ENCODE data around the gene NOTCH2. TPM values are rescaled to one million over a fixed set of nuclear protein-coding genes. Genes with fewer than 3 reads are reported as not detected.

NOTCH2 gene
- total and polyA plus RNA-seq, 7 donors: 2.8 to 88.9 (median 45.9) TPM

GRCh38 chr1:119908661-119909060 is 160.8 kb downstream of the NOTCH2 start:
- Histone ChIP-seq H3K4me3 (no peak overlapping the region), H3K9me3 (peaks cover 0 to 2% (median 0%) of the 10 kb centered on the region in 4 donors), H3K4me1 (no peaks in the 10 kb centered on the region), H3K27me3 (no peaks in the 10 kb centered on the region), H3K36me3 (peaks cover 0 to 10% (median 0%) of the 10 kb centered on the region in 4 donors), H3K27ac (no peak overlapping the region)
- no peak for TF ChIP-seq POLR2A (IDR thresholded peaks at IDR 0.05)
- no peak for TF ChIP-seq EP300 (IDR thresholded peaks at IDR 0.05)
- no peak for TF ChIP-seq POLR2AphosphoS5 (IDR thresholded peaks at IDR 0.05)
- no peak for TF ChIP-seq CTCF (IDR thresholded peaks at IDR 0.05)
- DNase-seq: no peak
- WGBS, 2 donors: 86 to 95% methylated on average over 3 of the region's 3 CpGs
- intact Hi-C loops (cut with DNase I): no loop called here

GRCh38 chr1:119906927-119907652 is 162.4 kb downstream of the NOTCH2 start:
- TF ChIP-seq POLR2AphosphoS5 (IDR thresholded peaks at IDR 0.05): peak in 1 of 4 donors; percentile 6
- no peak for TF ChIP-seq CTCF (IDR thresholded peaks at IDR 0.05)
- no peaks in the 10 kb centered on the region for H3K4me1 ChIP-seq
- DNase-seq: no peak
- 73 to 92% methylated on average over 4 of the region's 4 CpGs for WGBS, 2 donors
- H3K36me3 ChIP-seq: no peaks in the 10 kb centered on the region
- no peaks in the 10 kb centered on the region for H3K27me3 ChIP-seq
- intact Hi-C loops (cut with DNase I): no loop called here
- peaks cover 0 to 2% (median 0%) of the 10 kb centered on the region in 4 donors for H3K9me3 ChIP-seq
- no peak overlapping the region for H3K4me3 ChIP-seq
- no peak overlapping the region for H3K27ac ChIP-seq

- Histone ChIP-seq H3K4me3 (no peak overlapping the region), H3K4me1 (no peaks in the 10 kb centered on the region), H3K27ac (no peak overlapping the region), H3K36me3 (no peaks in the 10 kb centered on the region), H3K9me3 (peaks cover 0 to 2% (median 0%) of the 10 kb centered on the region in 4 donors), H3K27me3 (no peaks in the 10 kb centered on the region)
- DNase-seq: no peak
- intact Hi-C loops (cut with DNase I): no loop called here
- TF ChIP-seq CTCF (IDR thresholded peaks at IDR 0.05) (no peak), EP300 (IDR thresholded peaks at IDR 0.05) (no peak), POLR2AphosphoS5 (IDR thresholded peaks at IDR 0.05) (no peak), POLR2A (IDR thresholded peaks at IDR 0.05) (no peak)
These were observed 166.0 kb downstream of the NOTCH2 start for GRCh38 chr1:119903443-119903835.

- Histone ChIP-seq H3K4me3 (no peak overlapping the region), H3K27ac (no peak overlapping the region), H3K9me3 (peaks cover 0 to 2% (median 0%) of the 10 kb centered on the region in 4 donors), H3K36me3 (no peaks in the 10 kb centered on the region), H3K4me1 (no peaks in the 10 kb centered on the region), H3K27me3 (no peaks in the 10 kb centered on the region)
- no peak for DNase-seq
- TF ChIP-seq POLR2AphosphoS5 (IDR thresholded peaks at IDR 0.05): no peak
- 95% methylated on average over 4 of the region's 4 CpGs for WGBS, 2 donors
- intact Hi-C loops (cut with DNase I): no loop called here
These were observed 166.6 kb downstream of the NOTCH2 start for GRCh38 chr1:119902775-119903442.

GRCh38 chr1:119898981-119899720 is 170.3 kb downstream of the NOTCH2 start:
- DNase-seq: no peak
- Histone ChIP-seq H3K27me3 (no peaks in the 10 kb centered on the region), H3K9me3 (no peaks in the 10 kb centered on the region), H3K27ac (no peak overlapping the region), H3K4me3 (no peak overlapping the region), H3K4me1 (no peaks in the 10 kb centered on the region), H3K36me3 (no peaks in the 10 kb centered on the region)
- WGBS, 2 donors: 91% methylated on average over 3 of the region's 3 CpGs
- no peak for TF ChIP-seq CTCF (IDR thresholded peaks at IDR 0.05)
- no peak for TF ChIP-seq EP300 (IDR thresholded peaks at IDR 0.05)
- no peak for TF ChIP-seq POLR2A (IDR thresholded peaks at IDR 0.05)
- no peak for TF ChIP-seq POLR2AphosphoS5 (IDR thresholded peaks at IDR 0.05)
- intact Hi-C loops (cut with DNase I): no loop called here
